Prostate gland (tissue), 2 donors: ENCODE results near the gene CD209. TPM values are rescaled to one million over a fixed set of nuclear protein-coding genes. Genes with fewer than 3 reads are reported as not detected.

Experiments
- DNase-seq: peaks from one replicate; pipeline ENCODE4 v3.0.0-alpha.2; 2019; ENCODE audit warnings: low spot score
- H3K27ac ChIP-seq, 2 donors: fragments of 200-600 bp; sonication (generic); 2 replicates each; pipeline ENCODE4 v1.5.1; 2017 to 2019
- H3K27me3 ChIP-seq: fragments of 200-600 bp; sonication (generic); replicated peaks from 2 replicates; pipeline ENCODE4 v1.5.1; 2019; ENCODE audit not compliant: insufficient read depth
- H3K36me3 ChIP-seq, 2 donors: fragments of 200-600 bp; sonication (generic); 1 replicate in 1 of 2; 2 replicates in 1 of 2; pipeline versions ENCODE4 v1.5.1 to v1.8.1; 2017 to 2019
- H3K4me1 ChIP-seq: fragments of 200-600 bp; sonication (generic); replicated peaks from 2 replicates; pipeline ENCODE4 v1.5.1; 2019
- H3K4me3 ChIP-seq, 2 donors: fragments of 200-600 bp; sonication (generic); 2 replicates each; pipeline ENCODE4 v1.5.1; 2017 to 2019
- H3K9me3 ChIP-seq: fragments of 200-600 bp; sonication (generic); 2 replicates; pipeline ENCODE4 v1.5.1; 2017
- CTCF ChIP-seq, 4 experiments: fragments of 200-600 bp in 2 of 4; fragments of 450-650 bp in 2 of 4; sonication (generic) in 2 of 4; IDR thresholded peaks; 1 replicate in 3 of 4; 2 replicates in 1 of 4; pipeline ENCODE4 v1.5.1; 2016 to 2019; ENCODE audit warnings: antibody characterized with exemption in 4 of 4, mild to moderate bottlenecking in 2 of 4, moderate library complexity in 2 of 4
- POLR2A ChIP-seq: fragments of 450-650 bp; IDR thresholded peaks from one replicate; pipeline ENCODE4 v1.6.1; 2016; ENCODE audit warnings: antibody characterized with exemption, mild to moderate bottlenecking
- POLR2AphosphoS5 ChIP-seq: sonication (generic); formaldehyde crosslinking; IDR thresholded peaks from one replicate; pipeline ENCODE4 v1.6.1; 2017; ENCODE audit warnings: antibody characterized with exemption
- WGBS: methylation state at CpG from one replicate; pipeline ENCODE4 v1.1.5; 2018; 5-methylcytosine and 5-hydroxymethylcytosine counted together
- intact Hi-C: fragments of 100-400 bp; cut with DNase I; formaldehyde crosslinking; loops from one replicate; pipeline ENCODE4 v1.14.2; 2022
- total RNA-seq, 2 donors: library from RNA; depleted of rRNA; stranded (reverse); fragments of >200 nt; gene quantifications; one replicate each; pipeline ENCODE4 v1.1.0, GENCODE V29; 2016

The CD209 gene
- total RNA-seq, 2 donors from 2014 or later, result 0.97 to 1.2 TPM

GRCh38 chr19:7701049-7701653 is 46.2 kb downstream of the CD209 start:
- DNase-seq, result no peak
- no peaks in the 10 kb centered on the region for H3K4me1 ChIP-seq
- WGBS, result 95% methylated on average over 12 of the region's 12 CpGs
- intact Hi-C loops, result no loop called here
- no peak overlapping the region for H3K27ac ChIP-seq
- TF ChIP-seq POLR2A (no peak), CTCF (IDR thresholded peaks at IDR 0.05) (no peak), POLR2AphosphoS5 (no peak)
- H3K9me3 ChIP-seq, result no peaks in the 10 kb centered on the region
- H3K4me3 ChIP-seq, result no peak overlapping the region
- H3K27me3 ChIP-seq, result peaks cover 14% of the 10 kb centered on the region
- H3K36me3 ChIP-seq, result no peaks in the 10 kb centered on the region

- H3K36me3 ChIP-seq, result no peaks in the 10 kb centered on the region
- no peak overlapping the region for H3K4me3 ChIP-seq
- 58% methylated on average over 15 of the region's 15 CpGs for WGBS
- intact Hi-C loops, result no loop called here
- DNase-seq, result no peak
- peaks cover 14% of the 10 kb centered on the region for H3K27me3 ChIP-seq
- H3K27ac ChIP-seq, result no peak overlapping the region
- H3K4me1 ChIP-seq, result no peaks in the 10 kb centered on the region
- no peak for TF ChIP-seq CTCF (IDR thresholded peaks at IDR 0.05)
- TF ChIP-seq POLR2AphosphoS5, result no peak
- no peak for TF ChIP-seq POLR2A
- H3K9me3 ChIP-seq, result no peaks in the 10 kb centered on the region
These were observed 47.6 kb downstream of the CD209 start for GRCh38 chr19:7699417-7700401.

- DNase-seq, result no peak
- Histone ChIP-seq H3K4me1 (no peaks in the 10 kb centered on the region), H3K9me3 (no peaks in the 10 kb centered on the region), H3K27ac (no peak overlapping the region), H3K4me3 (no peak overlapping the region), H3K36me3 (no peaks in the 10 kb centered on the region), H3K27me3 (peaks cover 14% of the 10 kb centered on the region)
- WGBS, result 46% methylated on average over 2 of the region's 2 CpGs
- TF ChIP-seq POLR2AphosphoS5 (no peak), CTCF (IDR thresholded peaks at IDR 0.05) (no peak), POLR2A (no peak)
- intact Hi-C loops, result no loop called here
These were observed 48.3 kb downstream of the CD209 start for GRCh38 chr19:7699003-7699402.

- no peaks in the 10 kb centered on the region for H3K4me1 ChIP-seq
- no peaks in the 10 kb centered on the region for H3K36me3 ChIP-seq
- H3K4me3 ChIP-seq, result no peak overlapping the region
- intact Hi-C loops, result no loop called here
- WGBS, result 29% methylated on average over 11 of the region's 11 CpGs
- no peak for TF ChIP-seq POLR2AphosphoS5
- no peak for TF ChIP-seq CTCF (IDR thresholded peaks at IDR 0.05)
- no peak for TF ChIP-seq POLR2A
- H3K27me3 ChIP-seq, result peaks cover 14% of the 10 kb centered on the region
- H3K9me3 ChIP-seq, result no peaks in the 10 kb centered on the region
- DNase-seq, result no peak
- no peak overlapping the region for H3K27ac ChIP-seq
These were observed 48.8 kb downstream of the CD209 start for GRCh38 chr19:7698583-7698982.
